GM23338 (cell line): ENCODE measurements around the gene CNIH3.

ENCODE experiments used
- EZH2 ChIP-seq: fragments of 200-600 bp; sonication (generic); IDR thresholded peaks from one replicate; pipeline ENCODE4 v1.8.0; 2017; ENCODE audit warnings: antibody characterized with exemption, mild to moderate bottlenecking, low read depth; ENCODE audit not compliant: unreplicated experiment
- EZH2phosphoT487 ChIP-seq: fragments of 200-600 bp; sonication (generic); IDR thresholded peaks from one replicate; pipeline ENCODE4 v1.8.1; 2018; ENCODE audit warnings: antibody characterized with exemption; ENCODE audit not compliant: unreplicated experiment
- JUNB ChIP-seq: IDR thresholded peaks from one replicate; pipeline ENCODE4 v1.6.1; 2016; ENCODE audit warnings: antibody characterized with exemption; ENCODE audit not compliant: unreplicated experiment
- POLR2AphosphoS5 ChIP-seq: IDR thresholded peaks from 2 replicates; pipeline ENCODE4 v1.6.1; 2016; ENCODE audit warnings: antibody characterized with exemption, low read depth
- STAT1 ChIP-seq: IDR thresholded peaks from one replicate; pipeline ENCODE4 v1.6.1; 2016; ENCODE audit warnings: antibody characterized with exemption; ENCODE audit not compliant: unreplicated experiment
- TF ChIP-seq, protein P1 (sequence below): IDR thresholded peaks from one replicate; pipeline ENCODE4 v1.6.1; 2018; ENCODE audit warnings: antibody characterized with exemption; ENCODE audit not compliant: unreplicated experiment
- TF ChIP-seq, protein P2 (sequence below), 2 experiments: fragments of 200-600 bp in 1 of 2; sonication (generic) in 1 of 2; conservative IDR thresholded peaks; 2 replicates each; pipeline versions ENCODE4 v1.5.1 to v1.6.1; 2016 to 2017; ENCODE audit warnings: antibody characterized with exemption in 2 of 2, low read depth in 2 of 2, mild to moderate bottlenecking in 2 of 2, moderate library complexity in 1 of 2
- TF ChIP-seq, protein P3 (sequence below): fragments of 250-450 bp; sonication (Bioruptor Pico); IDR thresholded peaks from 2 replicates; pipeline ENCODE4 v1.5.0; 2020; ENCODE audit warnings: mild to moderate bottlenecking, moderate library complexity

DNA sequence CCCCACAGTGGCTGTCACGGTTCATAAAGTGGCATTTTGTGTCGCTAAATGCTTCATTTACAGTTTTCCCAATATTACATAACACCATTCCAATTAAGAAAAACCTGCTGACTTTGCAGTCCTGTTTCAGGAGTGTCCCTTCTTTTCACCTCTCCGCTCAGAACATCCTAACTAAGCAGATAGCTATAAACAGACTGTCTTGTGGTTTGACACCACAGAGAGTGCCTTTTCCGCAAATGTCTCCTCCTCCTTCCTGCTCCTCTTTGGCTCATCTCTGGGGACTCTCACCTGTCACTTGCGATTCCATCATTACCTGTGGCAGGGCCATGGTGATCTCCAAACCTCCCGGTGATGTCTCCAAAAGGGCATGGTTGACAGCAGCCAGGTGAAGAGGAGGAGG, 119.0 kb downstream of the CNIH3 start:
- TF ChIP-seq, protein P1, sequence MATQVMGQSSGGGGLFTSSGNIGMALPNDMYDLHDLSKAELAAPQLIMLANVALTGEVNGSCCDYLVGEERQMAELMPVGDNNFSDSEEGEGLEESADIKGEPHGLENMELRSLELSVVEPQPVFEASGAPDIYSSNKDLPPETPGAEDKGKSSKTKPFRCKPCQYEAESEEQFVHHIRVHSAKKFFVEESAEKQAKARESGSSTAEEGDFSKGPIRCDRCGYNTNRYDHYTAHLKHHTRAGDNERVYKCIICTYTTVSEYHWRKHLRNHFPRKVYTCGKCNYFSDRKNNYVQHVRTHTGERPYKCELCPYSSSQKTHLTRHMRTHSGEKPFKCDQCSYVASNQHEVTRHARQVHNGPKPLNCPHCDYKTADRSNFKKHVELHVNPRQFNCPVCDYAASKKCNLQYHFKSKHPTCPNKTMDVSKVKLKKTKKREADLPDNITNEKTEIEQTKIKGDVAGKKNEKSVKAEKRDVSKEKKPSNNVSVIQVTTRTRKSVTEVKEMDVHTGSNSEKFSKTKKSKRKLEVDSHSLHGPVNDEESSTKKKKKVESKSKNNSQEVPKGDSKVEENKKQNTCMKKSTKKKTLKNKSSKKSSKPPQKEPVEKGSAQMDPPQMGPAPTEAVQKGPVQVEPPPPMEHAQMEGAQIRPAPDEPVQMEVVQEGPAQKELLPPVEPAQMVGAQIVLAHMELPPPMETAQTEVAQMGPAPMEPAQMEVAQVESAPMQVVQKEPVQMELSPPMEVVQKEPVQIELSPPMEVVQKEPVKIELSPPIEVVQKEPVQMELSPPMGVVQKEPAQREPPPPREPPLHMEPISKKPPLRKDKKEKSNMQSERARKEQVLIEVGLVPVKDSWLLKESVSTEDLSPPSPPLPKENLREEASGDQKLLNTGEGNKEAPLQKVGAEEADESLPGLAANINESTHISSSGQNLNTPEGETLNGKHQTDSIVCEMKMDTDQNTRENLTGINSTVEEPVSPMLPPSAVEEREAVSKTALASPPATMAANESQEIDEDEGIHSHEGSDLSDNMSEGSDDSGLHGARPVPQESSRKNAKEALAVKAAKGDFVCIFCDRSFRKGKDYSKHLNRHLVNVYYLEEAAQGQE, result no peak
- TF ChIP-seq, protein P2, sequence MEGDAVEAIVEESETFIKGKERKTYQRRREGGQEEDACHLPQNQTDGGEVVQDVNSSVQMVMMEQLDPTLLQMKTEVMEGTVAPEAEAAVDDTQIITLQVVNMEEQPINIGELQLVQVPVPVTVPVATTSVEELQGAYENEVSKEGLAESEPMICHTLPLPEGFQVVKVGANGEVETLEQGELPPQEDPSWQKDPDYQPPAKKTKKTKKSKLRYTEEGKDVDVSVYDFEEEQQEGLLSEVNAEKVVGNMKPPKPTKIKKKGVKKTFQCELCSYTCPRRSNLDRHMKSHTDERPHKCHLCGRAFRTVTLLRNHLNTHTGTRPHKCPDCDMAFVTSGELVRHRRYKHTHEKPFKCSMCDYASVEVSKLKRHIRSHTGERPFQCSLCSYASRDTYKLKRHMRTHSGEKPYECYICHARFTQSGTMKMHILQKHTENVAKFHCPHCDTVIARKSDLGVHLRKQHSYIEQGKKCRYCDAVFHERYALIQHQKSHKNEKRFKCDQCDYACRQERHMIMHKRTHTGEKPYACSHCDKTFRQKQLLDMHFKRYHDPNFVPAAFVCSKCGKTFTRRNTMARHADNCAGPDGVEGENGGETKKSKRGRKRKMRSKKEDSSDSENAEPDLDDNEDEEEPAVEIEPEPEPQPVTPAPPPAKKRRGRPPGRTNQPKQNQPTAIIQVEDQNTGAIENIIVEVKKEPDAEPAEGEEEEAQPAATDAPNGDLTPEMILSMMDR (conservative IDR thresholded peaks at IDR 0.05; ENCODE audit: low read depth in 2 of 2), result no peak
- TF ChIP-seq POLR2AphosphoS5, result no peak
- TF ChIP-seq, protein P3, sequence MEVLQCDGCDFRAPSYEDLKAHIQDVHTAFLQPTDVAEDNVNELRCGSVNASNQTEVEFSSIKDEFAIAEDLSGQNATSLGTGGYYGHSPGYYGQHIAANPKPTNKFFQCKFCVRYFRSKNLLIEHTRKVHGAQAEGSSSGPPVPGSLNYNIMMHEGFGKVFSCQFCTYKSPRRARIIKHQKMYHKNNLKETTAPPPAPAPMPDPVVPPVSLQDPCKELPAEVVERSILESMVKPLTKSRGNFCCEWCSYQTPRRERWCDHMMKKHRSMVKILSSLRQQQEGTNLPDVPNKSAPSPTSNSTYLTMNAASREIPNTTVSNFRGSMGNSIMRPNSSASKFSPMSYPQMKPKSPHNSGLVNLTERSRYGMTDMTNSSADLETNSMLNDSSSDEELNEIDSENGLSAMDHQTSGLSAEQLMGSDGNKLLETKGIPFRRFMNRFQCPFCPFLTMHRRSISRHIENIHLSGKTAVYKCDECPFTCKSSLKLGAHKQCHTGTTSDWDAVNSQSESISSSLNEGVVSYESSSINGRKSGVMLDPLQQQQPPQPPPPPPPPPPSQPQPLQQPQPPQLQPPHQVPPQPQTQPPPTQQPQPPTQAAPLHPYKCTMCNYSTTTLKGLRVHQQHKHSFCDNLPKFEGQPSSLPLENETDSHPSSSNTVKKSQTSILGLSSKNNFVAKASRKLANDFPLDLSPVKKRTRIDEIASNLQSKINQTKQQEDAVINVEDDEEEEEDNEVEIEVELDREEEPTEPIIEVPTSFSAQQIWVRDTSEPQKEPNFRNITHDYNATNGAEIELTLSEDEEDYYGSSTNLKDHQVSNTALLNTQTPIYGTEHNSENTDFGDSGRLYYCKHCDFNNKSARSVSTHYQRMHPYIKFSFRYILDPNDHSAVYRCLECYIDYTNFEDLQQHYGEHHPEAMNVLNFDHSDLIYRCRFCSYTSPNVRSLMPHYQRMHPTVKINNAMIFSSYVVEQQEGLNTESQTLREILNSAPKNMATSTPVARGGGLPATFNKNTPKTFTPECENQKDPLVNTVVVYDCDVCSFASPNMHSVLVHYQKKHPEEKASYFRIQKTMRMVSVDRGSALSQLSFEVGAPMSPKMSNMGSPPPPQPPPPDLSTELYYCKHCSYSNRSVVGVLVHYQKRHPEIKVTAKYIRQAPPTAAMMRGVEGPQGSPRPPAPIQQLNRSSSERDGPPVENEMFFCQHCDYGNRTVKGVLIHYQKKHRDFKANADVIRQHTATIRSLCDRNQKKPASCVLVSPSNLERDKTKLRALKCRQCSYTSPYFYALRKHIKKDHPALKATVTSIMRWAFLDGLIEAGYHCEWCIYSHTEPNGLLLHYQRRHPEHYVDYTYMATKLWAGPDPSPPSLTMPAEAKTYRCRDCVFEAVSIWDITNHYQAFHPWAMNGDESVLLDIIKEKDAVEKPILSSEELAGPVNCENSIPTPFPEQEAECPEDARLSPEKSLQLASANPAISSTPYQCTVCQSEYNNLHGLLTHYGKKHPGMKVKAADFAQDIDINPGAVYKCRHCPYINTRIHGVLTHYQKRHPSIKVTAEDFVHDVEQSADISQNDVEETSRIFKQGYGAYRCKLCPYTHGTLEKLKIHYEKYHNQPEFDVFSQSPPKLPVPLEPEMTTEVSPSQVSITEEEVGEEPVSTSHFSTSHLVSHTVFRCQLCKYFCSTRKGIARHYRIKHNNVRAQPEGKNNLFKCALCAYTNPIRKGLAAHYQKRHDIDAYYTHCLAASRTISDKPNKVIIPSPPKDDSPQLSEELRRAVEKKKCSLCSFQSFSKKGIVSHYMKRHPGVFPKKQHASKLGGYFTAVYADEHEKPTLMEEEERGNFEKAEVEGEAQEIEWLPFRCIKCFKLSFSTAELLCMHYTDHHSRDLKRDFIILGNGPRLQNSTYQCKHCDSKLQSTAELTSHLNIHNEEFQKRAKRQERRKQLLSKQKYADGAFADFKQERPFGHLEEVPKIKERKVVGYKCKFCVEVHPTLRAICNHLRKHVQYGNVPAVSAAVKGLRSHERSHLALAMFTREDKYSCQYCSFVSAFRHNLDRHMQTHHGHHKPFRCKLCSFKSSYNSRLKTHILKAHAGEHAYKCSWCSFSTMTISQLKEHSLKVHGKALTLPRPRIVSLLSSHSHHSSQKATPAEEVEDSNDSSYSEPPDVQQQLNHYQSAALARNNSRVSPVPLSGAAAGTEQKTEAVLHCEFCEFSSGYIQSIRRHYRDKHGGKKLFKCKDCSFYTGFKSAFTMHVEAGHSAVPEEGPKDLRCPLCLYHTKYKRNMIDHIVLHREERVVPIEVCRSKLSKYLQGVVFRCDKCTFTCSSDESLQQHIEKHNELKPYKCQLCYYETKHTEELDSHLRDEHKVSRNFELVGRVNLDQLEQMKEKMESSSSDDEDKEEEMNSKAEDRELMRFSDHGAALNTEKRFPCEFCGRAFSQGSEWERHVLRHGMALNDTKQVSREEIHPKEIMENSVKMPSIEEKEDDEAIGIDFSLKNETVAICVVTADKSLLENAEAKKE (CRISPR knock-in tag), result no peak
- no peak for TF ChIP-seq EZH2phosphoT487
- TF ChIP-seq STAT1, result no peak
- no peak for TF ChIP-seq JUNB
- no peak for TF ChIP-seq EZH2
